Epithelial cell of prostate (primary cell): ENCODE results near the gene ARNT2.
A peak's percentile ranks its signal among the peaks of the same experiment; 100 is the strongest.

Experiments used
- DNase-seq: peaks from one replicate; pipeline ENCODE4 v3.0.0-alpha.2; 2011; ENCODE audit warnings: low read depth, low spot score
- H3K27ac ChIP-seq: fragments of 450-650 bp; 2 replicates; pipeline ENCODE4 v1.5.1; 2017; ENCODE audit warnings: mild to moderate bottlenecking

ARNT2 gene

GRCh38 chr15:80485370-80486164 is 81.4 kb downstream of the ARNT2 start:
- peak; percentile 34 for DNase-seq
- H3K27ac ChIP-seq = no peak overlapping the region

DNA sequence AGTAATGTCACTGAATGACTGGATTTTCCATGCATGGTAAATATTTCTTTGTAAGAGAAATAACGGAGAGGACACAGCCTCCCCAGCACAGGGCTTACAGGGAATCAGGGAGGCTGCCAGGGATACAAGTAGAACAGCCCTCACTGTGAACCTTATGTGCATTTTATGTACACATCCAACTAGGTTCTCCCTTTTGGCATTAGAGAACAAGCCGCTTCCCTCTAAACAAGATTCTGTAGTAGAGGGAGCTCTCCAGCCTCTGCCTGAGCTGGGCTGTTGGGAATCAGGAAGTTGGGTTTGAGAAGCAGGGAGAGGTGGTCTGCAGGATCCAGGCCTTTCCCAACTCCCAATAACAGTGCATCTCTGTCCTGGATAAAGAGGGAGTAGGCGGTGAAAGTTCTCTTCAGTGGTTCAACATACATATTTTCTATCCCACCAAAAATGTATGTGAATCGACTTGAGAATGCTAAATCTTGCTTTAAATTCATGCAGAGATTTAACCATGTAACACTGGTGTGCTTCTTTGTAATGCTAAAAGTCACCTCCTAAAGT is 83.7 kb downstream of the ARNT2 start:
- no peak overlapping the region for H3K27ac ChIP-seq
- no peak for DNase-seq

DNA sequence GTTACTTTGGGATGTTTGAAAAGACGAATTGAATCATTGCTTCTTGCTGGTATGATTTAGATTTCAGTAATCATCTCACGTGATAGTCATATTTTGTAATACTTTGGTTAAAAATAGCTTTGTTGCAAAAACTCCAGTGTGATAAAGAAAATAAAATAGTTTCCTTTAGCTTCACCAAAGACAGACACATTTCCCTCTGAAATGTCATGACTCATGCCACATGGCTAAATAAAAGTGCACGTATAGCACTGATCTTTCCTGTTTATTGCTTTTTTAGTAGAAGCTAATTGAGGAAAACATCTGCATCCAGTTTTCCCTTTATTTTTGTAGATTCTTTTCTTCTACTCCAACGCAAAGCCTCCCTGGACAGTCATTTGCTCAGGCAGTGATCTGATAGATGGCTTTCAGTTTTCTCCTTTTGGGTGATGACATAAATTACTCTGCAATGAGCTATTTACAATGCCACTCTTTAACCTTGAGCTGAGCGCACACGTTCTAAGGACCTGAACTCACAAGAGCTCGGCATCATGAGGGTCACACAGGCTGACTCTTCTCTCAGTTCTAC is 84.9 kb downstream of the ARNT2 start:
- DNase-seq = no peak
- no peak overlapping the region for H3K27ac ChIP-seq

DNA sequence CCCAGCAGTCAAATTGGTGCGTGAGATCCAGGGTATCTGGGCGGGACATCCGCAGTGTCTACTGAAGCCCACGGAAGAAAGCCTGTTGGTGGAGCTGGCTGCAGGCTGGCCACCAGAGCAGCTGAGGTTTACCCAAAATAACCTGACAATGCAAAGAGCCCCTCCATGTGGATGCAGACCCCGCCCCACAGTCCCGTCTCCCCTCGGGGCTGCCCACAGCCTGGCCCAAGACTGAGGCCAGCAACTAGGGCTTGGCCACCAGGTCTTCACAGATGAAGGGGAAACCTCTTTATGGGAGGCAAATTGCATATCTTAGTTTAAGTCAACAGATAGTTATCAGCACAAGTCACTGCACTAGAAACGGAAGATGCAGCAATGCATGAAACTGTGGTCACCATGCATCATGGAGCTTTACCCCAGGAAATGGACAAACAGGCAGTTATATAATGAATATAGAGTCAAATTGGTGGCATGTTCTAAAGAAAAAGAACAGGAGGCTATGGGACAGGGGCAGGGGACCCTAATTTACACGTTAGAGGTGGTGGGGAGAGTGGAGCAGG is 86.3 kb downstream of the ARNT2 start:
- no peak for DNase-seq
- no peak overlapping the region for H3K27ac ChIP-seq

DNA sequence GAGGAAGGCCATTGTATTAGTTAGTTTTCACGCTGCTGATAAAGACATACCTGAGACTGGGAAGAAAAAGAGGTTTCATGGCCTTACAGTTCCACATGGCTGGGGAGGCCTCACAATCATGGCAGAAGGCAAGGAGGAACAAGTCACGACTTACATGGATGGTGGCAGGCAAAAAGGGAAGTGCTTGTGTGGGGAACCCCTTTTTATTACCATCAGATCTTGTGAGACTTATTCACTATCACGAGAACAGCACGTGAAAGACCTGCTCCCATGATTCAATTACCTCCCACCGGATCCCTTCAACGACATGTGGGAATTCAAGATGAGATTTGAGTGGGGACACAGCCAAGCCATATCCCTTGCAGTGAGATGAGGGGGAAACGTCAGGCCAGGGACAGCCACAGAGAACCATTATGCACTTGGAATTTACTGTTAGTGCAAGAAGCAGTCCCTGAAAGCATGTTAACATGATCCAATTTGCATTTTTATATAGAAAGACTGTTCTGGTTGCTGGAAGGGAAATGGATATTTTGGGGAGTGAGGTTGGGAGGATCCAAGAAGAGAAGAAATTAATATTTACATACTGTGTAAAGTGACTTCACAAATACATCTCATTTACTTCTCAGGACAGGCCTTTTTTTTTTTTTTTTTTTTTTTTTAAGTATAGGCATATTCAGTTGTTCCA is 87.1 kb downstream of the ARNT2 start:
- no peak for DNase-seq

GRCh38 chr15:80492409-80492808 is 88.2 kb downstream of the ARNT2 start:
- H3K27ac ChIP-seq = no peak overlapping the region
- no peak for DNase-seq

More for the DNA sequence above, 87.1 kb downstream of the ARNT2 start:
- H3K27ac ChIP-seq = no peak overlapping the region

- no peak for DNase-seq
- no peak overlapping the region for H3K27ac ChIP-seq
These were observed 88.7 kb downstream of the ARNT2 start for GRCh38 chr15:80492874-80493273.

DNA sequence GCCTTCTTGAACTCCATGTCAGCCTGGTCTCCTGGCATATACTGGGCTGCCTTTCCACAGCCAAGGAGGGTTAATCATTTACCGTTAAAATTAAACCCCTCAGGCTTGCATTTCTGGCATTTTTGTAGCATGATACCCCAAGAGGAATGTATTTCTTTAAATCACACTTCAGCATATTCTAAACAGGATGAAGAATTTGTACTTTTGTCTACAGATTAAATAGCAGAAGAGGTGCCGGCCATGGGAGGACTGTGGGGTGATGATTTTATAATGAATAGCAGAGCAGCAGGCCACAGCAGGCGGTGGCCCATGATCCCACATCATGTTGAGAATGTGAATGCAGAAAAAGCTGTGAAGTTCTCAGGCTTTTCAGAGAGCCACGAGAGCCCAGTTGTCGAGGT is 90.2 kb downstream of the ARNT2 start:
- no peak for DNase-seq
- no peak overlapping the region for H3K27ac ChIP-seq

DNA sequence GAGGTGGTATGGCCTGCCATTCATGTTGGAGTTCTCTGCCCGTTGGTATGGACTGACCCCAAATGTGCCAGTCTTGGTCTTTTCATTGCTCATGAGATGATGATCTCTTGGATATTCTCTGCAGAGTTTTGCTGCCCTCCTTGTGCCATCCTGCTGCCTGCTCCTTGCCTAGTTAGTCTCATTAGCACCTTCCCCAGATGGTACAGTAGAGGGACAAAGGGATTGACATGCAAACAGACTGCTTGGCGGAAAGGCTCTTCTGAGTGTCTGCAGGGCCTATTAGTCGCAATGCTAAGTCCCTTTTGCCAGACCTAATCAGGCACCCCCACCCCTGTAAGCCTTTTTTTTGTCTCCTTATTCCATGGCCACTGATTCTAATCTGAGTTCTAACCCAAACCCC is 90.6 kb downstream of the ARNT2 start:
- H3K27ac ChIP-seq = no peak overlapping the region

DNA sequence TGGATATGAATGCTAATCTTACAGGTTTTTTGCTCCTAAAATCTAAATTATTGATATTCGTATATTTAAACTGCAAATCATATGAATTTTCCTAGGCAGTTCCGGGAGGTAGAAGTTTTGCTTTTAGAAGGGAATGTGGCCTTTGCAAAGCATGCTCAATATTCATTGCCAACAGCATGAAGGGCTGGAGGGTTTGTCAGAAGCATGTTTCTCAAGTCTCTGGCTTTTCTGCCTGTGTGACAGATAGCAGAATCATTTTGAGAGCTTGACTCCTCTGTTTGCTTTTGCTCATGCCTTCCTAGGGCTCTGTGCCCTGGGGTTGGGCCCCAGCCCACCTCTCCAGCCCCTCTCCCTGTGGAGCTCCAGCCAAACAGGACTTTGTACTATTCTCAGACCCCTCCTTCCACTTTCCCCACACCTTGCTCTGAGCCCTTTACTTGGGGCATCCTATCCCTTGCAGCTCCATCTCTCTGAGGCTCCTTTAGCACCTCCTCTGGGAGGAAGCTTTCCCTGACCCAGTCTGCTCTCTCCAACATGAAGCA is 91.3 kb downstream of the ARNT2 start:
- no peak overlapping the region for H3K27ac ChIP-seq
- DNase-seq = no peak

More for the DNA sequence above, 90.6 kb downstream of the ARNT2 start:
- DNase-seq = no peak

DNA sequence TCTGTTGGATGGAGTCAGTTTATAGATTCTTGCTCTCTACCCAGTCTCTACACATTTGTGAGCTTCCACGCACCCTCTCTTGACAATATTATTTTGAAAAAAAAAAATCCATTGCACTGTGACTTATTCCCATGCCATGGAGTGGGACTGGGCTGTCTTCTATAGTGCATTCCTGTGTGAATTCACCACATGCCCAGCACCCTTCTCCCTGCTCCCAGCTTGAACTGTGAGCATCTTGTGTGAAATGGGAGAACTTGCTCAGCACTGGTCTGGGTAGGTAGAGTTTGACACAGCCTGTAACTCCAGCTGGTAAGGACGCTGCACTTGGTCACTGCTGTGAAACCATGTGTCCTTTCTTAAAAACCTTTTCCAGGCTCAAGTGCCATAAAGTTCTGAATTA is 91.9 kb downstream of the ARNT2 start:
- no peak overlapping the region for H3K27ac ChIP-seq
- DNase-seq = no peak

DNA sequence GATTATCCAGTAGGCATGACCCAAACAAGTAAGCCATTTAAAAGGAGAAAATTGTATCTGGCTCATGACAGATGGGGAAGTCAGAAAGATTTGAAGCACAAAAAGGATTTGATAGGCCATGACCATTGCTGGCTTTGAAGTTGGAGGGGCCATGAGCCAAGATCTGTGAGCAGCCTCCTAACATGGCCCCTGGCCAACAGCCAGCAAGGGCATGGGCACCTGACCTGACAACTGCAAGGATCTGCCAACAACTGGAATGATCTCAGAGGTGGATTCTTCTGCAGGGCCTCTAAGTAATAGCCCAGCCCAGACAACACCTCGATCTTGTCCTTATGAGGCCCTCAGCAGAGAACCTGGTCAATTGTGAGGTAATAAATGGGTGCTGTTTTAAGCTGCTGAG is 93.0 kb downstream of the ARNT2 start:
- H3K27ac ChIP-seq = no peak overlapping the region

GRCh38 chr15:80498652-80499051 is 94.5 kb downstream of the ARNT2 start:
- no peak for DNase-seq

More for the DNA sequence above, 93.0 kb downstream of the ARNT2 start:
- no peak for DNase-seq

DNA sequence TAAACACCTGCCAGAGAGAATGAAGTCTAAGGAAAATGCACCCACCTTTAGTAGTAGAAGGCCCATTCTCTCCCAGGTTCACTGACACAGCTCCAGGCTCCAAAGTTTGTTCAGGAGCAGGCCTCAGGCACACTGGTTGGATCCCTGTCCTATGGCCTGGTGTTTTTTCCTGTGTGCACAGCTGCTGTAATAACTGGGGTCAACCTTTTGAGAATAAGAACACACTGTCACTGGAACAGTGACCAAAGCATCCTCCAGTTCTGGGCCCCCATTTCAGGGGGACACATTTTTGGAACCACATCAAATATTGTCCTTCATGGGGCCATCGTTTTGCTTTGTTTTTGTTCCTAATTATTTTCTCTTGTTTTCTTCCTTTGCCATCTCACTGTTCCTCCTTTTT is 95.8 kb downstream of the ARNT2 start:
- DNase-seq = no peak
- no peak overlapping the region for H3K27ac ChIP-seq

More at GRCh38 chr15:80498652-80499051, 94.5 kb downstream of the ARNT2 start:
- no peak overlapping the region for H3K27ac ChIP-seq

GRCh38 chr15:80501476-80501875 is 97.3 kb downstream of the ARNT2 start:
- H3K27ac ChIP-seq = no peak overlapping the region
- no peak for DNase-seq

GRCh38 chr15:80502782-80503181 is 98.6 kb downstream of the ARNT2 start:
- DNase-seq = no peak
- H3K27ac ChIP-seq = no peak overlapping the region

DNA sequence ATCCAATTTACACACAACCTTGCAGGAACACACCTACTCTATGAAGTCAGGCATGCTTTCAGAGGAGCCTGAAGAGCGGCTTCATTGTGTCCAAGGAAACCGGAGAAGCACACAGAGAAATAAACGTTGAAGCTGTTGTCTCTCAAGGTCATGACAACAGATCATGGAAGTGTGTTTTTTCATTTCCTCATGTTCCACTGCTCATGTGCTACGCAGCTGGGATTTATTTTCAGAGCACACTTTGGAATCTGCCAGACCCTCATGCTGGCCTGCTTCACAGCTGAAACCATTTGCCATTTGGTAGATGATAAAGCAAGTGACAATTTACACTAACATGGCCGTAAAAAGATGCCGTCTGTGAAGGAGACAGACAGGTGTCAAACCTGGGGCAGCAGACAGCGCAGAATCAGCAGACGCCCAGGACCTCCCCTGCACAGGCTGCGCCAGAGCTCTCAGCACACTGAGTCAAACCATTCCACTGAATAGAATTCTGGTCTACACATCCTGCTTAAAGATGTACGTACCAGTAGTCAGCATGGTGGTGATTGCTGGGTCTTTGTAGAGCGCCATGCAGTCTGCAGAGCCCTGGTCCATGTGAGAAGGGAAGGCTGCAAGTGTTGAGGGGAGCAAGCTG is 99.3 kb downstream of the ARNT2 start:
- no peak for DNase-seq
- H3K27ac ChIP-seq = no peak overlapping the region

DNA sequence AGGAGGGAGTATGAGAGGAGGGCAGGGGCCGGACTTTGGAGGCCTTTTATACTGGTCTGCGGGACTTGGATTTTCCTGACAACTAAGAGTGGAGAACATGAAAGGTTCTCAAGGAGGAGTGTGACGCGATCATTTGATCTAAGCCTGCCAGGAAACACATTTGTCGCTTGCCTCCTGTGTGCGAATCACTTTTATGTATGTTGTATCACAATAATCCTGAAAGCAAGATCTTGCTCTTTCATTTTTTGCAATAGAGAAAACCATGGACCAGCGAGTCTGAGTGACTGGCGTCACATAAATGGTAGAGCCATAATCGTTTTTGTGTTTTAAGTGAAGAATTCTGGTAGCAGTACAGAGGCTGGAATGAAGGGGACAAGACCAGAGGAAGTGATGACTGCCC is 100.7 kb downstream of the ARNT2 start:
- no peak for DNase-seq
- no peak overlapping the region for H3K27ac ChIP-seq

DNA sequence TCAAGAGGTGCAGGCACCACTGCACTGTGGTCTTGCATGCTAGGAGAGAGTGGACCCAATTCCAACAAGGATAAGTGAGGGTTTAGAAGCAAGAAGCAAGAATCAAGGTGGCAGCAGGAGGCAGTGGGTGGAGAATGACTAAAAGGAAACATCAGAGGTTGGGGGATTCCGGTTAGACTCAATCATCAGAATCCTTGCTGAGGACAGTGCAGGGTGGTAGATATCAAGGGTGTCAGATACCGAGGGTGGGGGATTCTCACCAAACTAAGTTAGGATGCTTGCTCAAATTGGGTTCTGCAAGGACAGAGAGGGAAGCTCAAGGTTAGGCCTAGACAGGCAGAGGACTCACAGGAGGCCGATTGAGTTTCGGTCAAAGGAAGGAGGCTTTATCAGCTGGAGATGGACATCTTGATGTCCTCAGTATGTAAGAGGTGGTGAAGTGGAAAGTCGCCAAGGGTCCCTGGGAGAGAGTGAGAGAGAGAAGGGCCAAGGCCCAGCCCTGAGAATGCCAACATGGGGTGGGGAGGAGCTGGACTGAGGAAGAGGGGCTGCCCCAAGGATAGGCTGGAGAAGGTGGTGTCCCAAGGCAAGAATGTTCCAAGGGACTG is 102.2 kb downstream of the ARNT2 start:
- no peak for DNase-seq
- H3K27ac ChIP-seq = no peak overlapping the region

GRCh38 chr15:80507131-80507530 is 102.9 kb downstream of the ARNT2 start:
- DNase-seq = no peak
- H3K27ac ChIP-seq = no peak overlapping the region
